ENCODE results near the gene GNAZ. TPM values are rescaled to one million over a fixed set of nuclear protein-coding genes. Genes with fewer than 3 reads are reported as not detected.

Gene GNAZ
- polyA plus RNA-seq, 2 of the 4 experiments (the other 2 are of a cell fraction), result 1.9 to 2.5 TPM

GRCh38 chr22:23065495-23066122 is 4.7 kb upstream of the GNAZ start (continued):
- TF ChIP-seq, protein P1, sequence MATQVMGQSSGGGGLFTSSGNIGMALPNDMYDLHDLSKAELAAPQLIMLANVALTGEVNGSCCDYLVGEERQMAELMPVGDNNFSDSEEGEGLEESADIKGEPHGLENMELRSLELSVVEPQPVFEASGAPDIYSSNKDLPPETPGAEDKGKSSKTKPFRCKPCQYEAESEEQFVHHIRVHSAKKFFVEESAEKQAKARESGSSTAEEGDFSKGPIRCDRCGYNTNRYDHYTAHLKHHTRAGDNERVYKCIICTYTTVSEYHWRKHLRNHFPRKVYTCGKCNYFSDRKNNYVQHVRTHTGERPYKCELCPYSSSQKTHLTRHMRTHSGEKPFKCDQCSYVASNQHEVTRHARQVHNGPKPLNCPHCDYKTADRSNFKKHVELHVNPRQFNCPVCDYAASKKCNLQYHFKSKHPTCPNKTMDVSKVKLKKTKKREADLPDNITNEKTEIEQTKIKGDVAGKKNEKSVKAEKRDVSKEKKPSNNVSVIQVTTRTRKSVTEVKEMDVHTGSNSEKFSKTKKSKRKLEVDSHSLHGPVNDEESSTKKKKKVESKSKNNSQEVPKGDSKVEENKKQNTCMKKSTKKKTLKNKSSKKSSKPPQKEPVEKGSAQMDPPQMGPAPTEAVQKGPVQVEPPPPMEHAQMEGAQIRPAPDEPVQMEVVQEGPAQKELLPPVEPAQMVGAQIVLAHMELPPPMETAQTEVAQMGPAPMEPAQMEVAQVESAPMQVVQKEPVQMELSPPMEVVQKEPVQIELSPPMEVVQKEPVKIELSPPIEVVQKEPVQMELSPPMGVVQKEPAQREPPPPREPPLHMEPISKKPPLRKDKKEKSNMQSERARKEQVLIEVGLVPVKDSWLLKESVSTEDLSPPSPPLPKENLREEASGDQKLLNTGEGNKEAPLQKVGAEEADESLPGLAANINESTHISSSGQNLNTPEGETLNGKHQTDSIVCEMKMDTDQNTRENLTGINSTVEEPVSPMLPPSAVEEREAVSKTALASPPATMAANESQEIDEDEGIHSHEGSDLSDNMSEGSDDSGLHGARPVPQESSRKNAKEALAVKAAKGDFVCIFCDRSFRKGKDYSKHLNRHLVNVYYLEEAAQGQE (IDR thresholded peaks at IDR 0.05), result no peak
- TF ChIP-seq RFX5 (IDR thresholded peaks at IDR 0.05), result no peak
- no peak for TF ChIP-seq FOSB (CRISPR knock-in tag; IDR thresholded peaks at IDR 0.05)
- no peak for TF ChIP-seq CBX2 (IDR thresholded peaks at IDR 0.05; ENCODE audit: borderline replicate concordance, low read depth)

DNA sequence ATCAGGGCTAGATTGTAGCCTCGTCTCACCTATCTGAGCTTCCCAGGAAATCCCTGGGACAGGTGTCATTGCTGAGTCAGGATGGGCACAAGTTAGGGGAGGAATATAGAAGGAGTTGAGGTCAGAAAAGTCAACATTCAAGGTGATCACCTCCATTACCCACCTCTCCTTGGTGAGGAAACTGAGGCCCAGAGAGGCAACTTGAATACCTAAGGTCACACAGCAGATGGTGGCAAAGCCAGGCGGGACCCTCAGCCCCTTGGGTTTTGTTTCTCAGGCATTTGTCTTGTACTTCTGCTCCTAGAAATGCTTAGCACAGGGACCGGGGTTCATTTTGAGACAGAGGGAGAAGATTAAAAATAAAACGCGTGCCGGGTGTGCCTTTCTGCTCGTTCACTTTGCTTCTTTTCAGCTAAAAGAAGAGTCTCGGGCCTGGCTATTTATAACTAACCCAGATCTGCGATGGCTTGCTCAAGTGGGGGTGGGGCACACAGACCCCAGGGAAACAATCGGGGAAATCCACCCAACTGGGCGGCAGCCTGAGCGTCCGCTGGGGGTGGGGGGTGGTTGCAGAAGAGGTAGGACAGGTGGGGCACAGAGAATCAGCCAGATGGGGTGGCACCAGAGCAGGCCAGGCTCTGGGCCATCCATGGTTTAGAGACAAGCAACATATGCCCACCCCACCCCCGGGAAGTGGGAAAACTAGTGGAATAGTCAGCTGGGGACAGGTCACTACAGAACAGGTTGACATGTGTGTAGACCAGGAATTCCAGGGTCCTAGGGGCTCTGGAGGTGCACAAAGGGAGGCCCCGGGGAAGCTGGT is 3.9 kb upstream of the GNAZ start:
- H3K9me3 ChIP-seq, result no peaks in the 10 kb centered on the region
- ATAC-seq (no peak), FAIRE-seq (no peak), DNase-seq (ENCODE audit: low read depth in 1 of 2, low spot score in 1 of 2) (no peak)
- ChIA-PET CTCF (no interaction called here), POLR2A (no interaction called here)
- 72% methylated on average over 11 of the region's 15 CpGs for WGBS (ENCODE audit: missing lambda C conversion rate)
- TF ChIP-seq ATOH8 (CRISPR knock-in tag; IDR thresholded peaks at IDR 0.05; ENCODE audit: low read depth), result no peak
- TF ChIP-seq CHD4 (IDR thresholded peaks at IDR 0.05; ENCODE audit: borderline replicate concordance), result no peak
- no peak for TF ChIP-seq FOSL2 (IDR thresholded peaks at IDR 0.05)
- no peak for TF ChIP-seq FOSL2 (CRISPR knock-in tag; IDR thresholded peaks at IDR 0.05)
- TF ChIP-seq, protein P2, sequence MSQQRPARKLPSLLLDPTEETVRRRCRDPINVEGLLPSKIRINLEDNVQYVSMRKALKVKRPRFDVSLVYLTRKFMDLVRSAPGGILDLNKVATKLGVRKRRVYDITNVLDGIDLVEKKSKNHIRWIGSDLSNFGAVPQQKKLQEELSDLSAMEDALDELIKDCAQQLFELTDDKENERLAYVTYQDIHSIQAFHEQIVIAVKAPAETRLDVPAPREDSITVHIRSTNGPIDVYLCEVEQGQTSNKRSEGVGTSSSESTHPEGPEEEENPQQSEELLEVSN (IDR thresholded peaks at IDR 0.05; ENCODE audit: borderline replicate concordance, low read depth), result no peak
- TF ChIP-seq HOXA7 (CRISPR knock-in tag; IDR thresholded peaks at IDR 0.05), result no peak
- TF ChIP-seq HMGXB4 (CRISPR knock-in tag; IDR thresholded peaks at IDR 0.05; ENCODE audit: borderline replicate concordance), result no peak
- TF ChIP-seq, protein P1 (IDR thresholded peaks at IDR 0.05), result no peak
- no peak for TF ChIP-seq RCOR1 (IDR thresholded peaks at IDR 0.05; ENCODE audit: low read depth, low read length)
- TF ChIP-seq EHF (CRISPR knock-in tag; IDR thresholded peaks at IDR 0.05), result no peak
- TF ChIP-seq MAX (IDR thresholded peaks at IDR 0.05), result no peak
- no peak for TF ChIP-seq MAZ (IDR thresholded peaks at IDR 0.05; ENCODE audit: borderline replicate concordance, low read depth, low read length)
- TF ChIP-seq, protein P3, sequence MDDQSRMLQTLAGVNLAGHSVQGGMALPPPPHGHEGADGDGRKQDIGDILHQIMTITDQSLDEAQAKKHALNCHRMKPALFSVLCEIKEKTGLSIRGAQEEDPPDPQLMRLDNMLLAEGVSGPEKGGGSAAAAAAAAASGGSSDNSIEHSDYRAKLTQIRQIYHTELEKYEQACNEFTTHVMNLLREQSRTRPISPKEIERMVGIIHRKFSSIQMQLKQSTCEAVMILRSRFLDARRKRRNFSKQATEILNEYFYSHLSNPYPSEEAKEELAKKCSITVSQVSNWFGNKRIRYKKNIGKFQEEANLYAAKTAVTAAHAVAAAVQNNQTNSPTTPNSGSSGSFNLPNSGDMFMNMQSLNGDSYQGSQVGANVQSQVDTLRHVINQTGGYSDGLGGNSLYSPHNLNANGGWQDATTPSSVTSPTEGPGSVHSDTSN (IDR thresholded peaks at IDR 0.05), result no peak
- H3K27ac ChIP-seq, result no peak overlapping the region
- no peak overlapping the region for H3K4me3 ChIP-seq
- 0 out of 3 replicates have a peak, but pooled peaks cover 7% of the 10 kb centered on the region for H3K4me1 ChIP-seq
- no peak overlapping the region for H3K4me2 ChIP-seq

Data from A549 (cell line).